HepG2 (cell line): Measurements from ENCODE around the gene NUDT22. TPM values are rescaled to one million over a fixed set of nuclear protein-coding genes. Genes with fewer than 3 reads are reported as not detected.

Source experiments
- ARNT ChIP-seq: fragments of 450-650 bp; IDR thresholded peaks from 2 replicates; pipeline ENCODE4 v1.6.1; 2017
- CREM ChIP-seq, 2 experiments: sonication (generic) in 1 of 2; formaldehyde crosslinking in 1 of 2; IDR thresholded peaks; 2 replicates each; pipeline versions ENCODE4 v1.4.0 to v1.6.1; 2016 to 2020; ENCODE audit warnings: antibody characterized with exemption in 1 of 2, mild to moderate bottlenecking in 1 of 2, missing genetic modification reagents in 1 of 2
- FOXP1 ChIP-seq, 2 experiments: fragments of 450-650 bp in 1 of 2; IDR thresholded peaks; 2 replicates each; pipeline ENCODE4 v1.6.1; 2017 to 2018; ENCODE audit warnings: antibody characterized with exemption in 1 of 2
- MIXL1 ChIP-seq: IDR thresholded peaks from 2 replicates; pipeline ENCODE4 v1.6.1; 2016
- MTA1 ChIP-seq: sonication (generic); formaldehyde crosslinking; IDR thresholded peaks from 2 replicates; pipeline ENCODE4 v1.4.0; 2020; ENCODE audit warnings: missing genetic modification reagents, mild to moderate bottlenecking, borderline replicate concordance
- NFE2L2 ChIP-seq: fragments of 150-350 bp; IDR thresholded peaks from 2 replicates; pipeline ENCODE4 v1.6.1; 2014; ENCODE audit warnings: low read length
- PCBP1 ChIP-seq: fragments of 200-400 bp; formaldehyde crosslinking; IDR thresholded peaks from 2 replicates; pipeline ENCODE4 v1.6.1; 2017; ENCODE audit warnings: mild to moderate bottlenecking, low read depth, low read length, borderline replicate concordance
- RORA ChIP-seq: sonication (generic); formaldehyde crosslinking; IDR thresholded peaks from 2 replicates; pipeline ENCODE4 v1.5.0; 2020; ENCODE audit warnings: mild to moderate bottlenecking, missing genetic modification reagents, moderate library complexity
- SIN3B ChIP-seq: fragments of 150-350 bp; IDR thresholded peaks from 2 replicates; pipeline ENCODE4 v1.6.1; 2014; ENCODE audit warnings: low read length
- SOX6 ChIP-seq, 2 experiments: fragments of 450-650 bp in 1 of 2; sonication (generic) in 1 of 2; formaldehyde crosslinking in 1 of 2; IDR thresholded peaks; 2 replicates each; pipeline versions ENCODE4 v1.4.0 to v1.6.1; 2017 to 2020; ENCODE audit warnings: antibody characterized with exemption in 1 of 2, mild to moderate bottlenecking in 1 of 2, missing genetic modification reagents in 1 of 2
- TCF7L2 ChIP-seq: IDR thresholded peaks from 2 replicates; pipeline ENCODE4 v1.6.1; 2011; ENCODE audit warnings: mild to moderate bottlenecking, low read depth, low read length, moderate library complexity
- WIZ ChIP-seq: sonication (generic); formaldehyde crosslinking; IDR thresholded peaks from 2 replicates; pipeline ENCODE4 v1.5.1; 2020; ENCODE audit warnings: mild to moderate bottlenecking, missing genetic modification reagents
- ZFP82 ChIP-seq: sonication (generic); formaldehyde crosslinking; IDR thresholded peaks from 2 replicates; pipeline ENCODE4 v1.5.1; 2020; ENCODE audit warnings: mild to moderate bottlenecking, missing genetic modification reagents, borderline replicate concordance
- ZFP90 ChIP-seq: sonication (generic); formaldehyde crosslinking; IDR thresholded peaks from 2 replicates; pipeline ENCODE4 v1.8.0; 2022; ENCODE audit warnings: missing genetic modification reagents, mild to moderate bottlenecking, inconsistent platforms, borderline replicate concordance
- ZHX1 ChIP-seq: sonication (generic); formaldehyde crosslinking; IDR thresholded peaks from 2 replicates; pipeline ENCODE4 v1.8.1; 2022; ENCODE audit warnings: low read depth, mild to moderate bottlenecking, missing genetic modification reagents
- ZMYM3 ChIP-seq: sonication (generic); formaldehyde crosslinking; IDR thresholded peaks from 2 replicates; pipeline ENCODE4 v1.5.1; 2020; ENCODE audit warnings: mild to moderate bottlenecking, missing genetic modification reagents
- ZNF207 ChIP-seq: fragments of 450-650 bp; IDR thresholded peaks from 2 replicates; pipeline ENCODE4 v1.6.1; 2016; ENCODE audit warnings: antibody characterized with exemption, borderline replicate concordance
- ZNF234 ChIP-seq: sonication (generic); formaldehyde crosslinking; conservative IDR thresholded peaks from 2 replicates; pipeline ENCODE4 v1.5.1; 2020; ENCODE audit warnings: mild to moderate bottlenecking, missing genetic modification reagents
- ZNF513 ChIP-seq: sonication (generic); formaldehyde crosslinking; conservative IDR thresholded peaks from 2 replicates; pipeline ENCODE4 v1.5.0; 2020; ENCODE audit warnings: missing genetic modification reagents
- ZNF569 ChIP-seq: sonication (generic); formaldehyde crosslinking; IDR thresholded peaks from 2 replicates; pipeline ENCODE4 v1.5.0; 2020; ENCODE audit warnings: mild to moderate bottlenecking, missing genetic modification reagents, moderate library complexity, borderline replicate concordance
- ZNF766 ChIP-seq: sonication (generic); formaldehyde crosslinking; IDR thresholded peaks from 2 replicates; pipeline ENCODE4 v1.5.0; 2020; ENCODE audit warnings: missing genetic modification reagents, borderline replicate concordance
- polyA plus RNA-seq, 8 experiments: library from polyadenylated mRNA; depleted of rRNA in 3 of 8; stranded (reverse) in 7 of 8; unstranded in 1 of 8; fragments of >200 nt; fragmentation: Illumina TruSeq in 4 of 8; extraction: Trizol in 4 of 8; gene quantifications; 2 replicates each; pipeline versions ENCODE4 v1.2.1 to v1.2.3, GENCODE V29; 2011 to 2016; ENCODE audit warnings: low read depth in 4 of 8, missing spikeins in 1 of 8, mixed read lengths in 1 of 8; ENCODE audit not compliant: insufficient read depth in 1 of 8
- total RNA-seq, 5 experiments: library from RNA; depleted of rRNA; stranded (reverse); fragments of >200 nt; fragmentation: Illumina TruSeq; extraction: Trizol; gene quantifications; 2 replicates each; pipeline ENCODE4 v1.2.3, GENCODE V29; 2016; ENCODE audit warnings: low read depth in 1 of 5
- TF ChIP-seq, protein P1 (sequence below), 2 experiments: IDR thresholded peaks; 2 replicates each; pipeline ENCODE4 v1.6.1; 2011 to 2012; ENCODE audit warnings: low read length in 2 of 2, borderline replicate concordance in 1 of 2, low read depth in 1 of 2, mild to moderate bottlenecking in 1 of 2, moderate library complexity in 1 of 2

The NUDT22 gene
- total and polyA plus RNA-seq, 2 of the 13 experiments (the other 11 are each of a cell fraction or from before 2014, with no cell fraction given): 33.5 to 39.8 TPM

GRCh38 chr11:64218628-64219353 is 7.3 kb upstream of the NUDT22 start (continued):
- no peak for TF ChIP-seq FOXP1 (IDR thresholded peaks at IDR 0.05)
- peak; percentile 91 for TF ChIP-seq FOXP1 (CRISPR knock-in tag; IDR thresholded peaks at IDR 0.05)
- no peak for TF ChIP-seq ZNF207
- TF ChIP-seq ARNT: no peak
- no peak for TF ChIP-seq ZFP90 (CRISPR knock-in tag)
- TF ChIP-seq ZNF766 (CRISPR knock-in tag): no peak
- TF ChIP-seq, protein P1, sequence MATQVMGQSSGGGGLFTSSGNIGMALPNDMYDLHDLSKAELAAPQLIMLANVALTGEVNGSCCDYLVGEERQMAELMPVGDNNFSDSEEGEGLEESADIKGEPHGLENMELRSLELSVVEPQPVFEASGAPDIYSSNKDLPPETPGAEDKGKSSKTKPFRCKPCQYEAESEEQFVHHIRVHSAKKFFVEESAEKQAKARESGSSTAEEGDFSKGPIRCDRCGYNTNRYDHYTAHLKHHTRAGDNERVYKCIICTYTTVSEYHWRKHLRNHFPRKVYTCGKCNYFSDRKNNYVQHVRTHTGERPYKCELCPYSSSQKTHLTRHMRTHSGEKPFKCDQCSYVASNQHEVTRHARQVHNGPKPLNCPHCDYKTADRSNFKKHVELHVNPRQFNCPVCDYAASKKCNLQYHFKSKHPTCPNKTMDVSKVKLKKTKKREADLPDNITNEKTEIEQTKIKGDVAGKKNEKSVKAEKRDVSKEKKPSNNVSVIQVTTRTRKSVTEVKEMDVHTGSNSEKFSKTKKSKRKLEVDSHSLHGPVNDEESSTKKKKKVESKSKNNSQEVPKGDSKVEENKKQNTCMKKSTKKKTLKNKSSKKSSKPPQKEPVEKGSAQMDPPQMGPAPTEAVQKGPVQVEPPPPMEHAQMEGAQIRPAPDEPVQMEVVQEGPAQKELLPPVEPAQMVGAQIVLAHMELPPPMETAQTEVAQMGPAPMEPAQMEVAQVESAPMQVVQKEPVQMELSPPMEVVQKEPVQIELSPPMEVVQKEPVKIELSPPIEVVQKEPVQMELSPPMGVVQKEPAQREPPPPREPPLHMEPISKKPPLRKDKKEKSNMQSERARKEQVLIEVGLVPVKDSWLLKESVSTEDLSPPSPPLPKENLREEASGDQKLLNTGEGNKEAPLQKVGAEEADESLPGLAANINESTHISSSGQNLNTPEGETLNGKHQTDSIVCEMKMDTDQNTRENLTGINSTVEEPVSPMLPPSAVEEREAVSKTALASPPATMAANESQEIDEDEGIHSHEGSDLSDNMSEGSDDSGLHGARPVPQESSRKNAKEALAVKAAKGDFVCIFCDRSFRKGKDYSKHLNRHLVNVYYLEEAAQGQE (IDR thresholded peaks at IDR 0.05; ENCODE audit: borderline replicate concordance in 1 of 2, low read depth in 1 of 2, low read length in 2 of 2): no peak
- peak; percentile 49; the same call in 1 of the 2 replicates for TF ChIP-seq ZMYM3
- TF ChIP-seq SIN3B: no peak
- no peak for TF ChIP-seq ZHX1 (CRISPR knock-in tag)
- TF ChIP-seq SOX6 (IDR thresholded peaks at IDR 0.05): no peak
- peak; percentile 38 for TF ChIP-seq SOX6 (CRISPR knock-in tag; IDR thresholded peaks at IDR 0.05)
- TF ChIP-seq TCF7L2: no peak
- no peak for TF ChIP-seq ZNF569 (CRISPR knock-in tag)
- TF ChIP-seq MIXL1: peak; percentile 44; the same call in 1 of the 2 replicates
- TF ChIP-seq PCBP1: no peak
- TF ChIP-seq MTA1 (CRISPR knock-in tag): no peak
- no peak for TF ChIP-seq ZFP82 (CRISPR knock-in tag)
- no peak for TF ChIP-seq ZNF513 (CRISPR knock-in tag)
- TF ChIP-seq WIZ (CRISPR knock-in tag): no peak
- TF ChIP-seq NFE2L2: no peak
- TF ChIP-seq CREM (IDR thresholded peaks at IDR 0.05): no peak
- TF ChIP-seq CREM (CRISPR knock-in tag; IDR thresholded peaks at IDR 0.05): no peak
- TF ChIP-seq ZNF234 (CRISPR knock-in tag): no peak
- no peak for TF ChIP-seq RORA (CRISPR knock-in tag)
